GM23248 (cell line): Measurements from ENCODE around the gene TMEM72.

Experiments used
- EZH2 ChIP-seq: fragments of 200-600 bp; sonication (generic); IDR thresholded peaks from 2 replicates; pipeline ENCODE4 v1.6.1; 2018; ENCODE audit warnings: antibody characterized with exemption, mild to moderate bottlenecking; ENCODE audit not compliant: insufficient read depth, poor library complexity, severe bottlenecking
- EZH2phosphoT487 ChIP-seq: fragments of 200-600 bp; sonication (generic); IDR thresholded peaks from 2 replicates; pipeline ENCODE4 v1.6.1; 2018; ENCODE audit warnings: antibody characterized with exemption, moderate library complexity, mild to moderate bottlenecking, low read depth; ENCODE audit not compliant: insufficient read depth

- no peak for TF ChIP-seq EZH2
- no peak for TF ChIP-seq EZH2phosphoT487
Measured at GRCh38 chr10:44921061-44921460, 9.9 kb downstream of the TMEM72 start.
